HCT116 (cell line): ENCODE measurements around the gene MAP7. TPM values are rescaled to one million over a fixed set of nuclear protein-coding genes. Genes with fewer than 3 reads are reported as not detected.

Source experiments
- ATAC-seq: fragments of 200-7000 bp; cut with Tn5 transposase; 2 replicates; pipeline ENCODE4 v1.9.1; 2020; ENCODE audit warnings: mild to moderate bottlenecking, moderate library complexity
- BruUV-seq: library from RNA; stranded (reverse); fragments of 400-500 nt; replicated peaks from 2 replicates; lab custom pipeline; 2021; lab: Mats Ljungman, UMichigan
- CTCF ChIA-PET: fragments of 300-600 bp; sonication (Branson Sonifier 250); formaldehyde crosslinking; loops from one replicate; lab custom pipeline; 2021; ENCODE audit warnings: antibody characterized with exemption; lab: Charles Lee
- POLR2A ChIA-PET: fragments of 300-600, 350-600 bp; sonication (Branson Sonifier 250); formaldehyde crosslinking; loops from one replicate; lab custom pipeline; 2021; ENCODE audit warnings: antibody characterized with exemption; lab: Charles Lee
- RAD21 ChIA-PET, 2 experiments: fragments of 300-600 bp; sonication (Branson Sonifier 250); formaldehyde crosslinking; loops; one replicate each; lab custom pipeline; 2023; ENCODE audit warnings: low total read pairs in 2 of 2; ENCODE audit not compliant: uncharacterized antibody in 2 of 2, unreplicated experiment in 2 of 2, low non-redundant PET in 1 of 2; lab: Charles Lee
- DNase-seq: peaks from one replicate; pipeline ENCODE4 v3.0.0-alpha.2; 2010; ENCODE audit warnings: low read depth, low spot score
- H2AFZ ChIP-seq: fragments of 200-600 bp; shearing (Covaris generic), sonication (generic); 2 replicates; pipeline ENCODE4 v1.6.1; 2017; ENCODE audit warnings: low read depth, mixed run types, mixed read lengths, antibody characterized with exemption, low read length; ENCODE audit not compliant: poor library complexity, severe bottlenecking
- H3K27ac ChIP-seq: 2 replicates; pipeline ENCODE4 v1.5.1; 2012; ENCODE audit warnings: low read depth, low read length
- H3K27me3 ChIP-seq: fragments of 200-600 bp; sonication (generic); 2 replicates; pipeline ENCODE4 v1.6.1; 2016; ENCODE audit warnings: mixed run types, low read length, mixed read lengths; ENCODE audit not compliant: insufficient read depth
- H3K36me3 ChIP-seq, 2 experiments: fragments of 200-500 bp in 1 of 2; fragments of 200-600 bp in 1 of 2; sonication (Bioruptor generic) in 1 of 2; sonication (generic) in 1 of 2; 2 replicates each; pipeline versions ENCODE4 v1.5.1 to v1.6.1; 2014 to 2016; ENCODE audit warnings: low read length in 2 of 2, inconsistent platforms in 1 of 2, mixed read lengths in 1 of 2, mixed run types in 1 of 2; ENCODE audit not compliant: insufficient read depth in 2 of 2, control insufficient read depth in 1 of 2
- H3K4me1 ChIP-seq, 2 experiments: fragments of 200-600 bp in 1 of 2; sonication (generic) in 1 of 2; 2 replicates each; pipeline versions ENCODE4 v1.5.1 to v1.6.1; 2012 to 2017; ENCODE audit warnings: low read length in 2 of 2, inconsistent platforms in 1 of 2, mild to moderate bottlenecking in 1 of 2, mixed read lengths in 1 of 2, mixed run types in 1 of 2, moderate library complexity in 1 of 2; ENCODE audit not compliant: insufficient read depth in 2 of 2, control insufficient read depth in 1 of 2
- H3K4me2 ChIP-seq: fragments of 200-600 bp; sonication (generic); 2 replicates; pipeline ENCODE4 v1.6.1; 2017; ENCODE audit warnings: mixed run types, low read length, mixed read lengths
- H3K4me3 ChIP-seq, 2 experiments: fragments of 200-600 bp in 1 of 2; sonication (generic) in 1 of 2; replicated peaks in 1 of 2; 2 replicates each; pipeline ENCODE4 v1.5.1; 2011 to 2016; ENCODE audit warnings: low read length in 2 of 2, control low read depth in 1 of 2, low read depth in 1 of 2, mild to moderate bottlenecking in 1 of 2, mixed read lengths in 1 of 2, mixed run types in 1 of 2
- H3K79me2 ChIP-seq: fragments of 200-600 bp; sonication (generic); 2 replicates; pipeline ENCODE4 v1.6.1; 2017; ENCODE audit warnings: mild to moderate bottlenecking, mixed run types, low read length, moderate library complexity, mixed read lengths; ENCODE audit not compliant: insufficient read depth
- H3K9ac ChIP-seq: fragments of 200-600 bp; sonication (generic); 2 replicates; pipeline ENCODE4 v1.6.1; 2016; ENCODE audit warnings: low read length, mixed read lengths
- H3K9me2 ChIP-seq: fragments of 200-600 bp; sonication (generic), shearing (Covaris generic); 2 replicates; pipeline ENCODE4 v1.6.1; 2017; ENCODE audit warnings: mixed run types, mild to moderate bottlenecking, moderate library complexity; ENCODE audit not compliant: insufficient read depth
- H3K9me3 ChIP-seq, 2 experiments: fragments of 200-500 bp in 1 of 2; fragments of 200-600 bp in 1 of 2; sonication (Bioruptor generic) in 1 of 2; sonication (generic) in 1 of 2; 2 replicates each; pipeline ENCODE4 v1.6.1; 2014 to 2017; ENCODE audit warnings: low read length in 2 of 2, mixed read lengths in 2 of 2, inconsistent platforms in 1 of 2, low read depth in 1 of 2, mild to moderate bottlenecking in 1 of 2, mixed run types in 1 of 2, moderate library complexity in 1 of 2; ENCODE audit not compliant: control insufficient read depth in 1 of 2, insufficient read depth in 1 of 2
- H4K20me1 ChIP-seq: fragments of 200-600 bp; sonication (generic), shearing (Covaris generic); 2 replicates; pipeline ENCODE4 v1.6.1; 2017; ENCODE audit warnings: mixed run types, mild to moderate bottlenecking, moderate library complexity; ENCODE audit not compliant: insufficient read depth
- CBX3 ChIP-seq: IDR thresholded peaks from 2 replicates; pipeline ENCODE4 v1.6.1; 2012; ENCODE audit warnings: low read depth
- CEBPB ChIP-seq: IDR thresholded peaks from 2 replicates; pipeline ENCODE4 v1.6.1; 2012; ENCODE audit warnings: low read depth
- ELF1 ChIP-seq: IDR thresholded peaks from 2 replicates; pipeline ENCODE4 v1.6.1; 2012; ENCODE audit warnings: low read depth, borderline replicate concordance
- FOSL1 ChIP-seq: IDR thresholded peaks from 2 replicates; pipeline ENCODE4 v1.6.1; 2012; ENCODE audit warnings: low read depth
- JUND ChIP-seq: IDR thresholded peaks from 2 replicates; pipeline ENCODE4 v1.6.1; 2012
- POLR2A ChIP-seq: IDR thresholded peaks from 2 replicates; pipeline ENCODE4 v1.7.0; 2011; ENCODE audit warnings: borderline replicate concordance; ENCODE audit not compliant: insufficient read depth, insufficient read length; ENCODE audit errors: extremely low read depth
- POLR2AphosphoS5 ChIP-seq: IDR thresholded peaks from 2 replicates; pipeline ENCODE4 v1.6.1; 2011; ENCODE audit warnings: mild to moderate bottlenecking, low read depth, low read length, moderate library complexity
- SIN3A ChIP-seq: IDR thresholded peaks from 2 replicates; pipeline ENCODE4 v1.6.1; 2012; ENCODE audit warnings: low read depth
- YY1 ChIP-seq: IDR thresholded peaks from 2 replicates; pipeline ENCODE4 v1.6.1; 2011; ENCODE audit warnings: low read length, low read depth, moderate library complexity, mild to moderate bottlenecking; ENCODE audit not compliant: insufficient replicate concordance; ENCODE audit errors: extremely low read depth
- intact Hi-C: fragments of 100-400 bp; cut with micrococcal nuclease; formaldehyde crosslinking; loops from 2 replicates; pipeline ENCODE4 v1.10.0; 2022
- total RNA-seq: library from RNA; stranded (reverse); gene quantifications from one replicate; pipeline ENCODE4 v1.2.1, GENCODE V29; 2021; ENCODE audit not compliant: unreplicated experiment
- TF ChIP-seq, protein P1 (sequence below): IDR thresholded peaks from 2 replicates; pipeline ENCODE4 v1.6.1; 2012
- TF ChIP-seq, protein P2 (sequence below), 3 experiments: fragments of 200-600 bp in 1 of 3; sonication (generic) in 1 of 3; IDR thresholded peaks in 2 of 3; conservative IDR thresholded peaks in 1 of 3; 2 replicates each; pipeline ENCODE4 v1.5.1; 2012 to 2017; ENCODE audit warnings: low read depth in 2 of 3, low read length in 2 of 3, antibody characterized with exemption in 1 of 3, borderline replicate concordance in 1 of 3, control low read depth in 1 of 3, mild to moderate bottlenecking in 1 of 3, mixed read lengths in 1 of 3, mixed run types in 1 of 3, moderate library complexity in 1 of 3; ENCODE audit not compliant: insufficient read depth in 1 of 3
- TF ChIP-seq, protein P3 (sequence below): IDR thresholded peaks from 2 replicates; pipeline ENCODE4 v1.6.1; 2012
- TF ChIP-seq, protein P4 (sequence below): IDR thresholded peaks from 2 replicates; pipeline ENCODE4 v1.6.1; 2011; ENCODE audit warnings: mild to moderate bottlenecking, low read length, moderate library complexity; ENCODE audit not compliant: insufficient replicate concordance; ENCODE audit errors: extremely low read depth
- TF ChIP-seq, protein P5 (sequence below): IDR thresholded peaks from 2 replicates; pipeline ENCODE4 v1.6.1; 2012; ENCODE audit warnings: low read depth

MAP7 gene
- total RNA-seq, 1 experiment from 2014 or later = 35.5 TPM

DNA sequence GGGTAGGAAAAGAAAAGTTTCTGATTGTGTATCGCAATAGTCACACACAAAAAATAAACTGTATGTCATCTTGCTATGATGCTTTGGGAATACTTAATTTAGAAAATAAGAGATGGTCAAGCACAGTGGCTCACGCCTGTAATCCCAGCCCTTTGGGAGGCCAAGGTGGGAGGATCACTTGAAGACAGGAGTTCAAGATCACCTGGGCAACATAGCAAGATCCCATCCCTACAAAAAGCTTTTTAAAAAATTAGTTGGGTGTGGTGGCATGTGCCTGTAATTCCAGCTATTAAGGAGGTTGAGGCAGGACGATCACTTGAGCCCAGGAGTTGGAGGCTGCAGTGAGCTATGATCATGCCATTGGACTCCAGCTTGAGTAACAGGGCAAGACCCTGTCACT is 27.6 kb downstream of the MAP7 start:
- H3K9ac ChIP-seq = no peak overlapping the region
- H3K4me2 ChIP-seq = no peak overlapping the region
- no peaks in the 10 kb centered on the region for H3K9me3 ChIP-seq
- H3K79me2 ChIP-seq = peaks cover 27% of the 10 kb centered on the region; the same call in 1 of the 2 replicates
- no peaks in the 10 kb centered on the region for H3K9me2 ChIP-seq
- no peaks in the 10 kb centered on the region for H3K27me3 ChIP-seq
- no peaks in the 10 kb centered on the region for H3K36me3 ChIP-seq
- no peak for TF ChIP-seq ELF1
- TF ChIP-seq SIN3A = no peak
- TF ChIP-seq, protein P1, sequence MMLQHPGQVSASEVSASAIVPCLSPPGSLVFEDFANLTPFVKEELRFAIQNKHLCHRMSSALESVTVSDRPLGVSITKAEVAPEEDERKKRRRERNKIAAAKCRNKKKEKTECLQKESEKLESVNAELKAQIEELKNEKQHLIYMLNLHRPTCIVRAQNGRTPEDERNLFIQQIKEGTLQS = no peak
- TF ChIP-seq FOSL1 = no peak
- TF ChIP-seq, protein P2, sequence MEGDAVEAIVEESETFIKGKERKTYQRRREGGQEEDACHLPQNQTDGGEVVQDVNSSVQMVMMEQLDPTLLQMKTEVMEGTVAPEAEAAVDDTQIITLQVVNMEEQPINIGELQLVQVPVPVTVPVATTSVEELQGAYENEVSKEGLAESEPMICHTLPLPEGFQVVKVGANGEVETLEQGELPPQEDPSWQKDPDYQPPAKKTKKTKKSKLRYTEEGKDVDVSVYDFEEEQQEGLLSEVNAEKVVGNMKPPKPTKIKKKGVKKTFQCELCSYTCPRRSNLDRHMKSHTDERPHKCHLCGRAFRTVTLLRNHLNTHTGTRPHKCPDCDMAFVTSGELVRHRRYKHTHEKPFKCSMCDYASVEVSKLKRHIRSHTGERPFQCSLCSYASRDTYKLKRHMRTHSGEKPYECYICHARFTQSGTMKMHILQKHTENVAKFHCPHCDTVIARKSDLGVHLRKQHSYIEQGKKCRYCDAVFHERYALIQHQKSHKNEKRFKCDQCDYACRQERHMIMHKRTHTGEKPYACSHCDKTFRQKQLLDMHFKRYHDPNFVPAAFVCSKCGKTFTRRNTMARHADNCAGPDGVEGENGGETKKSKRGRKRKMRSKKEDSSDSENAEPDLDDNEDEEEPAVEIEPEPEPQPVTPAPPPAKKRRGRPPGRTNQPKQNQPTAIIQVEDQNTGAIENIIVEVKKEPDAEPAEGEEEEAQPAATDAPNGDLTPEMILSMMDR (IDR thresholded peaks at IDR 0.05 in 2 of 3, conservative IDR thresholded peaks at IDR 0.05 in 1 of 3; ENCODE audit: borderline replicate concordance in 1 of 3, insufficient read depth in 1 of 3, low read depth in 2 of 3, low read length in 2 of 3) = no peak
- no peak for TF ChIP-seq POLR2A
- TF ChIP-seq YY1 = no peak
- no peak for TF ChIP-seq CBX3
- TF ChIP-seq, protein P3, sequence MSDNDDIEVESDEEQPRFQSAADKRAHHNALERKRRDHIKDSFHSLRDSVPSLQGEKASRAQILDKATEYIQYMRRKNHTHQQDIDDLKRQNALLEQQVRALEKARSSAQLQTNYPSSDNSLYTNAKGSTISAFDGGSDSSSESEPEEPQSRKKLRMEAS = no peak
- no peak for TF ChIP-seq CEBPB
- TF ChIP-seq, protein P4, sequence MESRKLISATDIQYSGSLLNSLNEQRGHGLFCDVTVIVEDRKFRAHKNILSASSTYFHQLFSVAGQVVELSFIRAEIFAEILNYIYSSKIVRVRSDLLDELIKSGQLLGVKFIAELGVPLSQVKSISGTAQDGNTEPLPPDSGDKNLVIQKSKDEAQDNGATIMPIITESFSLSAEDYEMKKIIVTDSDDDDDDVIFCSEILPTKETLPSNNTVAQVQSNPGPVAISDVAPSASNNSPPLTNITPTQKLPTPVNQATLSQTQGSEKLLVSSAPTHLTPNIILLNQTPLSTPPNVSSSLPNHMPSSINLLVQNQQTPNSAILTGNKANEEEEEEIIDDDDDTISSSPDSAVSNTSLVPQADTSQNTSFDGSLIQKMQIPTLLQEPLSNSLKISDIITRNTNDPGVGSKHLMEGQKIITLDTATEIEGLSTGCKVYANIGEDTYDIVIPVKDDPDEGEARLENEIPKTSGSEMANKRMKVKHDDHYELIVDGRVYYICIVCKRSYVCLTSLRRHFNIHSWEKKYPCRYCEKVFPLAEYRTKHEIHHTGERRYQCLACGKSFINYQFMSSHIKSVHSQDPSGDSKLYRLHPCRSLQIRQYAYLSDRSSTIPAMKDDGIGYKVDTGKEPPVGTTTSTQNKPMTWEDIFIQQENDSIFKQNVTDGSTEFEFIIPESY = no peak
- no peak for TF ChIP-seq JUND
- TF ChIP-seq, protein P5, sequence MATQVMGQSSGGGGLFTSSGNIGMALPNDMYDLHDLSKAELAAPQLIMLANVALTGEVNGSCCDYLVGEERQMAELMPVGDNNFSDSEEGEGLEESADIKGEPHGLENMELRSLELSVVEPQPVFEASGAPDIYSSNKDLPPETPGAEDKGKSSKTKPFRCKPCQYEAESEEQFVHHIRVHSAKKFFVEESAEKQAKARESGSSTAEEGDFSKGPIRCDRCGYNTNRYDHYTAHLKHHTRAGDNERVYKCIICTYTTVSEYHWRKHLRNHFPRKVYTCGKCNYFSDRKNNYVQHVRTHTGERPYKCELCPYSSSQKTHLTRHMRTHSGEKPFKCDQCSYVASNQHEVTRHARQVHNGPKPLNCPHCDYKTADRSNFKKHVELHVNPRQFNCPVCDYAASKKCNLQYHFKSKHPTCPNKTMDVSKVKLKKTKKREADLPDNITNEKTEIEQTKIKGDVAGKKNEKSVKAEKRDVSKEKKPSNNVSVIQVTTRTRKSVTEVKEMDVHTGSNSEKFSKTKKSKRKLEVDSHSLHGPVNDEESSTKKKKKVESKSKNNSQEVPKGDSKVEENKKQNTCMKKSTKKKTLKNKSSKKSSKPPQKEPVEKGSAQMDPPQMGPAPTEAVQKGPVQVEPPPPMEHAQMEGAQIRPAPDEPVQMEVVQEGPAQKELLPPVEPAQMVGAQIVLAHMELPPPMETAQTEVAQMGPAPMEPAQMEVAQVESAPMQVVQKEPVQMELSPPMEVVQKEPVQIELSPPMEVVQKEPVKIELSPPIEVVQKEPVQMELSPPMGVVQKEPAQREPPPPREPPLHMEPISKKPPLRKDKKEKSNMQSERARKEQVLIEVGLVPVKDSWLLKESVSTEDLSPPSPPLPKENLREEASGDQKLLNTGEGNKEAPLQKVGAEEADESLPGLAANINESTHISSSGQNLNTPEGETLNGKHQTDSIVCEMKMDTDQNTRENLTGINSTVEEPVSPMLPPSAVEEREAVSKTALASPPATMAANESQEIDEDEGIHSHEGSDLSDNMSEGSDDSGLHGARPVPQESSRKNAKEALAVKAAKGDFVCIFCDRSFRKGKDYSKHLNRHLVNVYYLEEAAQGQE = no peak
- no peak for TF ChIP-seq POLR2AphosphoS5
- intact Hi-C loops = no loop called here
- no peak overlapping the region for H2AFZ ChIP-seq
- POLR2A ChIA-PET = no interaction called here
- CTCF ChIA-PET = no interaction called here
- no TSS peak for BruUV-seq
- RAD21 ChIA-PET = no interaction called here
- H3K4me3 ChIP-seq = no peak overlapping the region
- no peak for ATAC-seq
- no peaks in the 10 kb centered on the region for H4K20me1 ChIP-seq
- H3K4me1 ChIP-seq = no peaks in the 10 kb centered on the region
- H3K27ac ChIP-seq = no peak overlapping the region
- no peak for DNase-seq
